CD4-positive, alpha-beta T cell treated with Interferon gamma for 1 hour (primary cell): Measurements from ENCODE around the gene BRINP3.

ENCODE experiments used
- DNase-seq: peaks from one replicate; pipeline ENCODE4 v3.0.0-alpha.2; 2020

Gene BRINP3

GRCh38 chr1:190312763-190313162 lies 164.9 kb downstream of the BRINP3 start:
- DNase-seq = no peak

GRCh38 chr1:190303501-190303900 lies 174.2 kb downstream of the BRINP3 start:
- DNase-seq = no peak

- DNase-seq = no peak
Measured at GRCh38 chr1:190296453-190296852, 181.2 kb downstream of the BRINP3 start.

GRCh38 chr1:190289897-190290296 lies 187.8 kb downstream of the BRINP3 start:
- no peak for DNase-seq

DNA sequence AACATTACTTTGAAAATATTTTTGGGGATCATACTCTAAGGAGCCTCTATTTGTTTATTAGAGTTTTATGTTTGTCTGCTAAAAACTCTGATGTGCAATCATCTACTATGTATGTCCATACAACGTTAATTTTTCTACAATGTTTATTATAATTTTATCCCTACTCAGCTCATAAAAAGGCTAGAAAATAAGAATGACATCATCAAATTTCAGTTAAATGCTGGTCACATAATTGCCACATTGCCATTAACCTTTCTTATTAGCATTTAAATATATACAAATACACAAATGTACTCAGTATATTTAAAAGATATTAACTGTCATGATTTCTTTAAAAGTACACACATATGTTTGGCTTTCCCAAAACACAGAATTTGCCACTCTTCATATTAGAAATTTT lies 191.6 kb downstream of the BRINP3 start:
- no peak for DNase-seq

GRCh38 chr1:190277107-190277506 lies 200.6 kb downstream of the BRINP3 start:
- DNase-seq = no peak

DNA sequence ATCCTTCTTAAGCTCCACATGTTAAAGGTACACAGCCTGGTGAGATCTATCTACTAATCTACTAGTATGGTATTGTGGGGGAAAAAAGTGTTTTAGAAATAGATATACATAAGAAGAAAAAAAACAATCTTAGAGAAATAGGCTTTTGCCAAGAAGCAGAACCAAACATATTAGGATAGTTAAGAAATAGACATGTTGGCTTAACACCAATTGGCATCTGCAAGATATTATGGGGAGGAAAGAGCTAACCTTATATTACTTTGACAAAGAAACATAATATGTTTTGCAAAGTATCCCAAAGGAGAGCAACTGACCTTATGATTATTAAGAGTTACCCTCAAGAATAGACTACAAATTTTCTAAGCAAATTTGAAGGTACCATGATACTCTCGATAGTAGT lies 202.9 kb downstream of the BRINP3 start:
- no peak for DNase-seq

- DNase-seq = no peak
Measured at GRCh38 chr1:190273161-190273560, 204.5 kb downstream of the BRINP3 start.

GRCh38 chr1:190262538-190262937 lies 215.1 kb downstream of the BRINP3 start:
- no peak for DNase-seq

DNA sequence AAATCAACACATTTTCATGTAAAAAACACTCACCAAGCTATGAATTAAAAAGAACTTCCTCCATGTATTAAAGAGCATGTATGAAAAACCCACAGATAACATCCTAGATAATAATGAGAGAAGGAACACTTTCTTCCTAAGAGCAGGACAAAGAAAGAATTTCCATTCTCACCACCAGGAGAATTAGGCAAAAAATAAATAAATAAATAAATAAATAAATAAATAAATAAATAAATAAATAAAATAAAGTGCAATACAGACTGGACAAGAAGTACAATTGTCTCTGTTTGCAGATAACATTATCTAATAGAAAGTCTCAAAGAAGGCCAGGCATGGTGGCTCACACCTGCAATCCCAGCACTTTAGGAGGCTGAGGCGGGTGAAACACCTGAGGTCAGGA lies 218.2 kb downstream of the BRINP3 start:
- DNase-seq = no peak

DNA sequence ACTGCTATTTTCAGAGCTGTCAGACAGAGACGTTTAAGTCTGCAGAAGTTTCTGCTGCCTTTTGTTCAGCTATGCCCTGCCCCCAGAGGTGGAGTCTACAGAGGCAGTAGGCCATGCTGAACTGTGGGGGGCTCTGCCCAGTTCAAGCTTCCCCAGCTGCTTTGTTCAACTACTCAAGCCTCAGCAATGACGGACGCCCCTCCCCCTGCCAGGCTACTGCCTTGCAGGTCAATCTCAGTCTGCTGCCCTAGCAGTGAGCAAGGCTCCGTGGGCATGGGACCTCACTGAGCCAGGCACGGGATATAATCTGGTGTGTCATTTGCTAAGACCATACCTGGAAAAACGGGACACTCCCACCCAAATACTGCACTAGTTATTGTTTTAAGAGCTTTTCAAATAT lies 219.7 kb downstream of the BRINP3 start:
- no peak for DNase-seq

DNA sequence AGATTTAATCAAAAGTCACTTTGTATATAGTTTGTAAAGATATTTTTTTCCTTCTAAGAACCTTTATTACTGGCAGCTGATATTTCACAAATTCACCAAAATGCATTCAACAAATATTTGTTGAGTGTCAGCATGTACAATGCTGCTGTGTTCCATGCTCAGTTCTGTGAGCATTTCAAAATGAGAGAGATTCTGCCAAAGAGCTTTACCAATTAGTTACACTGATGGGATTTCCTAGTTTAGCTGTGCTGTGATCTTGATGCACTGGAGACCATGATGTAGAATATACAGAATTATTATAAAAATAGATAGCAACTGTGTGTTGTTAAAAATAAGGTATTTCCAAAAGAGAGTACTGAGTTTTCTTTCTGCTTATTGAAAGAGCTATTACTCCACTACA lies 225.6 kb downstream of the BRINP3 start:
- no peak for DNase-seq

- DNase-seq = no peak
Measured at GRCh38 chr1:190250368-190250767, 227.3 kb downstream of the BRINP3 start.

GRCh38 chr1:190244406-190244805 lies 233.3 kb downstream of the BRINP3 start:
- DNase-seq = no peak

DNA sequence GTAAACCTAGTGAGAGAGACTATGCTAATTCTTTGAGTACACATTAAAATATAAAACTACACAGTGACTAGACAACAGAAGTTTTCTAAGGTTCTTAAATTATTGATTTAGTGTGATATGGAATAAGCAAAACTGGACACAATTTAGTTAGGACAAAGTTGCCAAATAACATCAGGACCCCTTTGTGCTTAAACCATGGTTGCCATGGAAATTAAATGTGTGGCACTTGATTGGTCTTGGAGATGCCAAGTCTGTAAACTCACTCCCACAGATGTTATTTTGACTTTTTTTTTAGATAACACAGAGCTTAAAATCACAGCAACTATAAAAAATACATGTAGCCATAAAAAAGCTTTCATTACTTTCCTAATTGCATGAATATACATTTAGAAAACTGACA lies 234.6 kb downstream of the BRINP3 start:
- DNase-seq = no peak

- no peak for DNase-seq
Measured at GRCh38 chr1:190226006-190226405, 251.7 kb downstream of the BRINP3 start.

DNA sequence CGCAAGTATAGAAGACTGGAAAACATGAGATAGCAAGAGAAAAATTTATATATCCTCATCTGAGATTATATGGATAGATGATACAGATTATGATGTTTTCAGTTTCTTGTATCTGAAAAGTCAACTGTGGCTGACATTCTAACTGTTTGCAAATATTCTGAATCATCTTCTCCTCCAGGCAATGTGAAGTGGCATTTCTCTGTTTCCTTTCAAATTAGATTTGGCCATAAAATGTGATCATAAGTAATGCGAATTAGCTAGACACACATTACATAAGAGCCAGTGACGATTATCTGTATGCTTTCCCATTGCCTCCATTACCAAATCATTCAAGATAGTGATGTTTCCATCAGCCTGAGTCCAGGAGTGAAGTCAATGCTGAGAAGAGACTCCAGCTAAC lies 265.2 kb downstream of the BRINP3 start:
- no peak for DNase-seq

DNA sequence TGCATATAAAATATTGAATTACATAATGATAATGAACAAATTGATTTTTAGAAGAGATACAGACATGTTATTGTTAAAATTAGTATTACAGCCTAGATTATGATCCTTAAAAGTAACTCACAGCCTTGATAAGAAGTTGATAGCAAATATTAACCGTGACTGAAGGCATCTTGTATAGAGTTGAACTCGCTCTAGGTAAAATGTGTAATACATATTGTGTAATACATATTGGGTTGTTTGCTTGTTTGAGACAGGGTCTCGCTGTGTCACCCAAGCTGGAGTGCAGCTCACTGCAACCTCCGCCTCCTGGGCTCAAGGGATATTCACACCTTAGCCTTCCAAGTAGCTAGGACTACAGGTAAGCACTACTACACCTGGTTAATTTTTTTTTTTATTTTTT lies 269.9 kb downstream of the BRINP3 start:
- DNase-seq = no peak

DNA sequence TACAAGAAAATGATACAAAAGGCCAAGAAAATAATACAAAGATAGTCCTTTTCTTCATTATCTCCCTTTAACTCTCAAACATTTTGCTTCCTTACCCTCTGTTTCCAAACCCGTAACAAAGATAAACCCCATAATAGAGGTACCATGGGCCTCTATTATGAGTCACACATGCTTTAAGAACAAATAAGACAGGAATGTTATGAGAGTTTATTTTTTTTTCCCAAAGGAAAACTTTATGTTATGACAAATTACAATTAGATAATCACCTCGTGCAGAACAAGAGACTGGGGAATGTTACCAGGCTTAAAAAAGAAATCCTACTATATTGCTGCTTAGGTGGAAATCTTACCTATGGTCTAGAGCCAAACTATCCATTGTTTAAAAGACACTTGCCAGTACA lies 272.0 kb downstream of the BRINP3 start:
- no peak for DNase-seq

GRCh38 chr1:190196020-190196419 lies 281.6 kb downstream of the BRINP3 start:
- no peak for DNase-seq

GRCh38 chr1:190193508-190194115 lies 284.1 kb downstream of the BRINP3 start:
- DNase-seq = no peak

DNA sequence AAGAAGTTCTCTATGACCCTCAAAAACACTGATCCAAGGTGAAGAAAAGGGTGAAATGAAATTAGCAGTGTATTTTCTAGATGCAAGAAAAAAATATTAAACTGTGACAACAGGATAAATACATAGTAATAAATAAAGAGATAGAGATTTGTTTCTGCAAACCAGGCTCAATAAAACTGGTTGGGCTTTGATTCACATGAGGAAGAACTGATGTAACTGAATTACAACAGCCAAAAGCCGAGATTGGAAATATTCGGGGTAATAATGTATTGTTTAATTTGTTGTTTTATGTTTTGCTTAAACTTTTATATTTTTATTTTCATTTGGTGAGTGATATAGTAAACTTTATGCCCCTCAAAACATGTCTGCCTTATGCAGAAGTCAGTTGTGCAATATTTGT lies 285.0 kb downstream of the BRINP3 start:
- DNase-seq = no peak

- no peak for DNase-seq
Measured at GRCh38 chr1:190183588-190183987, 294.1 kb downstream of the BRINP3 start.

- DNase-seq = no peak
Measured at GRCh38 chr1:190179817-190180216, 297.8 kb downstream of the BRINP3 start.

DNA sequence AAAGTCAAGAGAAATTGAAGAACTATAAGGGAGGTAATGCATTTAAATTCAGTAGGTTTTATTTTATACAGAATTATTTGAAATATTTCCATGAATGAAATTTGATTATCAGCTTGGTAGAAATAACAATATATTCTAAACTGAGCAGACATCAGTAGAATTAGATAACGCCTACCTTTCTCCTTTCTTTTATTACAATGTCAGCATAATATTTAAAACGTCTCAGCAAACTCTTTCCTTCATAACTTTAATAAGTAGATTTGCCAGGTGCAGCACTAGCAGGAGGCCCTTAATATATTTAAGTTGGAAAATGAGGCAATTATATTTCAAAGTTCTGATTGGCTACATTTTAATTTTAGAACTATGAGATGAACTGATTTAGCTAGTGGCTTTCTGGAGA lies 298.8 kb downstream of the BRINP3 start:
- DNase-seq = no peak

DNA sequence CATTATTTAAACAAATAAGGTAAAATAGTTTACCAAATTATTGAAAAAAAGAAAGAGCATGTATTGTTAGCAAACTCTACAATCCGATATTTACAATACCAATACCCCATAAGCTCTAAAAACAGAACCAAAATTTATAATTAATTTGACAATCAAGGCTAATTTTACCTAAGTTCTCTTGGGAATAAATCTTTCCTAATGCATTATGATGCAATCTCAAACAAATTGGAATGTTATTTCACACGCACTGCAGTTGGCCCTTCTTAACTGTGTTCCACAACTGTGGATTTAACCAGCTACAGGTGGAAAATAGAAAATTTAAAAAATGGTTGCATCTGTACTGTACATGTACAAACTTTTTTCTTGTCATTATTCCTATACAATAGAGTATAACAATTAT lies 300.1 kb downstream of the BRINP3 start:
- DNase-seq = no peak
